Body of pancreas (tissue), 4 donors: Measurements from ENCODE around the gene CPN2.

Experiments used
- POLR2A ChIP-seq, 3 donors: fragments of 450-650 bp; IDR thresholded peaks; one replicate each; pipeline ENCODE4 v1.6.1; 2016; ENCODE audit warnings: antibody characterized with exemption in 3 of 3, mild to moderate bottlenecking in 2 of 3
- TF ChIP-seq, protein P1 (sequence below), 7 experiments: fragments of 450-650 bp in 4 of 7; fragments of 200-600 bp in 3 of 7; sonication (generic) in 3 of 7; IDR thresholded peaks; one replicate each; pipeline ENCODE4 v1.5.1; 2016 to 2019; ENCODE audit warnings: antibody characterized with exemption in 7 of 7

DNA sequence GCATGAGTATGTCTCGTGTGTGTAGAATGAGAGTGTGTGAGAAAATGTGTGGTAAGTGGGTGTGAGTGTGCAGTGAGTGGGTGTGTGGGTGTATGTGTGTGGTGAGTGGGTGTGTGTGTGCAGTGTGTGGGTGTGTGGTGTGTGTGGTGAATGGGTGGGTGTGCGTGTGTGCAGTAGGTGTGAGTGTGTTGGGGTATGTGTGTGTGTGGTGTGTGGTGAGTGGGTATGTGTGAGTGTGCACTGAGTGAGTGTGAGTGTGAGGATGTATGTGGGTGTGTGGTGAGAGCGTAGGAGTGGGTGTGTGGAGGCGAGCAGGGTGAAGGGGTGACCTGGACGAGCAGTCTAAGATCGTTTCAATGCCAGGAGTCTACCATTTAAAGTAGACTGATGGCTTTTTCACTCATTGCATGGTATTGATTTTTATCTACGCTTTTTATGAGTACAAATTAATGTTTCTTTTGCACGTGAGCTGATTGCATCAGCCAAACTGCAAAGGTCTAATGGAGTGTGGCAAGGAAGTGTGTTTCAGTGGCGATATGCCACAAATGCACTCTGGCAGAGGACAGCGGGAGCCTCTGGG is 1.6 kb upstream of the CPN2 start:
- TF ChIP-seq, protein P1, sequence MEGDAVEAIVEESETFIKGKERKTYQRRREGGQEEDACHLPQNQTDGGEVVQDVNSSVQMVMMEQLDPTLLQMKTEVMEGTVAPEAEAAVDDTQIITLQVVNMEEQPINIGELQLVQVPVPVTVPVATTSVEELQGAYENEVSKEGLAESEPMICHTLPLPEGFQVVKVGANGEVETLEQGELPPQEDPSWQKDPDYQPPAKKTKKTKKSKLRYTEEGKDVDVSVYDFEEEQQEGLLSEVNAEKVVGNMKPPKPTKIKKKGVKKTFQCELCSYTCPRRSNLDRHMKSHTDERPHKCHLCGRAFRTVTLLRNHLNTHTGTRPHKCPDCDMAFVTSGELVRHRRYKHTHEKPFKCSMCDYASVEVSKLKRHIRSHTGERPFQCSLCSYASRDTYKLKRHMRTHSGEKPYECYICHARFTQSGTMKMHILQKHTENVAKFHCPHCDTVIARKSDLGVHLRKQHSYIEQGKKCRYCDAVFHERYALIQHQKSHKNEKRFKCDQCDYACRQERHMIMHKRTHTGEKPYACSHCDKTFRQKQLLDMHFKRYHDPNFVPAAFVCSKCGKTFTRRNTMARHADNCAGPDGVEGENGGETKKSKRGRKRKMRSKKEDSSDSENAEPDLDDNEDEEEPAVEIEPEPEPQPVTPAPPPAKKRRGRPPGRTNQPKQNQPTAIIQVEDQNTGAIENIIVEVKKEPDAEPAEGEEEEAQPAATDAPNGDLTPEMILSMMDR (IDR thresholded peaks at IDR 0.05): no peak
- TF ChIP-seq POLR2A (IDR thresholded peaks at IDR 0.05): no peak
